ENCODE measurements around the gene SNAP29.

GRCh38 chr22:20873214-20873613 is 14.4 kb downstream of the SNAP29 start:
- TF ChIP-seq CREB1 (CRISPR knock-in tag; IDR thresholded peaks at IDR 0.05; ENCODE audit: low read depth) (no peak), CTCF (conservative IDR thresholded peaks at IDR 0.05; ENCODE audit: low read depth in 2 of 2) (no peak), REST (IDR thresholded peaks at IDR 0.05; ENCODE audit: unreplicated experiment) (no peak), POLR2AphosphoS5 (IDR thresholded peaks at IDR 0.05; ENCODE audit: low read depth) (no peak), JUNB (IDR thresholded peaks at IDR 0.05; ENCODE audit: unreplicated experiment) (no peak), EZH2phosphoT487 (IDR thresholded peaks at IDR 0.05; ENCODE audit: unreplicated experiment) (no peak), EZH2 (IDR thresholded peaks at IDR 0.05; ENCODE audit: low read depth, unreplicated experiment) (no peak), ZNF331 (CRISPR knock-in tag; IDR thresholded peaks at IDR 0.05; ENCODE audit: low read depth) (no peak), ZNF114 (CRISPR knock-in tag; IDR thresholded peaks at IDR 0.05) (no peak), STAT1 (IDR thresholded peaks at IDR 0.05; ENCODE audit: unreplicated experiment) (no peak), NANOG (IDR thresholded peaks at IDR 0.05; ENCODE audit: borderline replicate concordance) (no peak), ZNF462 (CRISPR knock-in tag; IDR thresholded peaks at IDR 0.05) (no peak), ETS1 (IDR thresholded peaks at IDR 0.05) (no peak)

Measured in GM23338 (cell line).